HEK293T (cell line): ENCODE measurements around the gene SP6.

Experiments used
- ARNT ChIP-seq: fragments of 450-650 bp; IDR thresholded peaks from 2 replicates; pipeline ENCODE4 v1.6.1; 2017; ENCODE audit warnings: mild to moderate bottlenecking
- BHLHE40 ChIP-seq: fragments of 450-650 bp; IDR thresholded peaks from 2 replicates; pipeline ENCODE4 v1.6.1; 2016; ENCODE audit warnings: mild to moderate bottlenecking, moderate library complexity, borderline replicate concordance
- FOXA1 ChIP-seq: fragments of 450-650 bp; IDR thresholded peaks from 2 replicates; pipeline ENCODE4 v1.6.1; 2016; ENCODE audit warnings: mild to moderate bottlenecking
- FOXK2 ChIP-seq: fragments of 450-650 bp; IDR thresholded peaks from 2 replicates; pipeline ENCODE4 v1.6.1; 2016; ENCODE audit warnings: mild to moderate bottlenecking
- HDGF ChIP-seq: fragments of 450-650 bp; IDR thresholded peaks from 2 replicates; pipeline ENCODE4 v1.6.1; 2017; ENCODE audit warnings: antibody characterized with exemption, borderline replicate concordance
- NFRKB ChIP-seq: fragments of 450-650 bp; IDR thresholded peaks from 2 replicates; pipeline ENCODE4 v1.6.1; 2016; ENCODE audit warnings: mild to moderate bottlenecking, moderate library complexity
- SP1 ChIP-seq: fragments of 450-650 bp; IDR thresholded peaks from 2 replicates; pipeline ENCODE4 v1.6.1; 2017

- TF ChIP-seq NFRKB (no peak), FOXA1 (no peak), BHLHE40 (no peak), FOXK2 (no peak), SP1 (no peak), HDGF (no peak), ARNT (no peak)
These were observed 9.3 kb downstream of the SP6 start for GRCh38 chr17:47841488-47842291.
